ENCODE results near the gene CPNE5.

The CPNE5 gene

GRCh38 chr6:36719126-36719525 lies 120.1 kb downstream of the CPNE5 start:
- TF ChIP-seq SIN3A (IDR thresholded peaks at IDR 0.05; ENCODE audit: borderline replicate concordance, insufficient read depth, low read length) (no peak), REST (IDR thresholded peaks at IDR 0.05; ENCODE audit: insufficient read depth in 1 of 2, low read depth in 2 of 2, low read length in 2 of 2) (no peak), FOXP2 (optimal IDR thresholded peaks at IDR 0.05; ENCODE audit: borderline replicate concordance, extremely low read depth, extremely low read length, insufficient read depth) (no peak), TAF1 (IDR thresholded peaks at IDR 0.05; ENCODE audit: borderline replicate concordance, insufficient read depth, low read length) (no peak), POLR2AphosphoS5 (IDR thresholded peaks at IDR 0.05; ENCODE audit: low read depth, low read length) (no peak)

GRCh38 chr6:36718560-36718959 lies 120.7 kb downstream of the CPNE5 start:
- TF ChIP-seq REST (IDR thresholded peaks at IDR 0.05; ENCODE audit: insufficient read depth in 1 of 2, low read depth in 2 of 2, low read length in 2 of 2) (no peak), POLR2AphosphoS5 (IDR thresholded peaks at IDR 0.05; ENCODE audit: low read depth, low read length) (no peak), SIN3A (IDR thresholded peaks at IDR 0.05; ENCODE audit: borderline replicate concordance, insufficient read depth, low read length) (no peak), FOXP2 (optimal IDR thresholded peaks at IDR 0.05; ENCODE audit: borderline replicate concordance, extremely low read depth, extremely low read length, insufficient read depth) (no peak), TAF1 (IDR thresholded peaks at IDR 0.05; ENCODE audit: borderline replicate concordance, insufficient read depth, low read length) (no peak)

GRCh38 chr6:36717871-36718540 lies 121.2 kb downstream of the CPNE5 start:
- no peak for TF ChIP-seq POLR2AphosphoS5 (IDR thresholded peaks at IDR 0.05; ENCODE audit: low read depth, low read length)
- no peak for TF ChIP-seq REST (IDR thresholded peaks at IDR 0.05; ENCODE audit: insufficient read depth in 1 of 2, low read depth in 2 of 2, low read length in 2 of 2)
- no peak for TF ChIP-seq TAF1 (IDR thresholded peaks at IDR 0.05; ENCODE audit: borderline replicate concordance, insufficient read depth, low read length)
- TF ChIP-seq SIN3A (IDR thresholded peaks at IDR 0.05; ENCODE audit: borderline replicate concordance, insufficient read depth, low read length), result no peak
- TF ChIP-seq FOXP2 (optimal IDR thresholded peaks at IDR 0.05; ENCODE audit: borderline replicate concordance, extremely low read depth, extremely low read length, insufficient read depth), result no peak

- TF ChIP-seq POLR2AphosphoS5 (IDR thresholded peaks at IDR 0.05; ENCODE audit: low read depth, low read length) (no peak), REST (IDR thresholded peaks at IDR 0.05; ENCODE audit: insufficient read depth in 1 of 2, low read depth in 2 of 2, low read length in 2 of 2) (no peak), FOXP2 (optimal IDR thresholded peaks at IDR 0.05; ENCODE audit: borderline replicate concordance, extremely low read depth, extremely low read length, insufficient read depth) (no peak)
Measured at GRCh38 chr6:36717231-36717825, 121.9 kb downstream of the CPNE5 start.

Data from PFSK-1 (cell line).